Measurements from ENCODE around the gene STXBP6.

Gene STXBP6

DNA sequence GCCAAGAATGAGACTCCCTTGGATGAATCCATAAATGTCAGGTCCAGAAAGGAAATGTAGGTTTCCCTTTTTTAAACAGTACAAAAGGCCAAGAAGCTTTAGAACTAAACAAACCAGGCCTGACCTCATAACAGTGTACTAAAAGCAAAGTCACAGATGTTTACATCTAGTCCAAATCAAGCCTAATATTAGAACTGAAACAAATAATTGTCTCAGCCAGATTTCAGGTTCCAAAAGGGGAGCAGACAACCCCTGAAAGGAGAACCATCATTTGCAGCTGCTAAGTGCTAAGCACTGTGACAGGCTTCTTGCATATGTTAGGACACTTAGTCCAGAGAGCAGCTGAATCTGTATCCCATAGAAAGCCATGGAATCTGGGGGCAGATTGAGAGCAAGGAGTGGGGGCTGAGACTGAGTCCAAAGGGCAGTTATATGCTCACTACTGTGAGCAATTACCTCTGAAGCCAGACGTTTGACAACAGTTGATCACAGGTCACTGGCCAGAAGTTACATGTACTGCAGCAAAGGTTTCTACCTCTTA, 90.1 kb downstream of the STXBP6 start:
- Histone ChIP-seq H2AK5ac (ENCODE audit: low read length) (no peak overlapping the region), H3K79me1 (ENCODE audit: low read length) (no peaks in the 10 kb centered on the region), H3K4me1 (ENCODE audit: control insufficient read depth, low read depth, low read length) (no peaks in the 10 kb centered on the region), H2BK120ac (ENCODE audit: low read depth, low read length) (no peak overlapping the region), H4K8ac (ENCODE audit: low read depth, low read length) (no peak overlapping the region), H3K36me3 (ENCODE audit: control insufficient read depth, insufficient read depth, low read length) (no peaks in the 10 kb centered on the region), H3K27me3 (ENCODE audit: insufficient read depth, low read length, poor library complexity) (no peaks in the 10 kb centered on the region), H3K4ac (ENCODE audit: low read depth, low read length) (no peak overlapping the region), H4K5ac (ENCODE audit: low read length) (no peak overlapping the region), H3K27ac (ENCODE audit: low read depth, low read length) (no peak overlapping the region), H3K56ac (ENCODE audit: low read length) (no peak overlapping the region), H3K4me3 (ENCODE audit: low read length) (no peak overlapping the region), H3K4me2 (ENCODE audit: low read length) (no peak overlapping the region), H2BK5ac (ENCODE audit: low read length) (no peak overlapping the region), H3K23ac (ENCODE audit: low read length) (no peak overlapping the region), H3K79me2 (ENCODE audit: control insufficient read depth, insufficient read depth, low read length) (no peaks in the 10 kb centered on the region), H2BK15ac (replicated peaks; ENCODE audit: low read depth) (no peak overlapping the region), H3K9ac (ENCODE audit: low read length) (no peak overlapping the region), H3K18ac (ENCODE audit: low read length) (no peak overlapping the region)
- DNase-seq: no peak
- no CpG with 5 or more reads among the region's 1 CpG for WGBS (ENCODE audit: extremely low coverage, insufficient coverage, low lambda C conversion rate)

DNA sequence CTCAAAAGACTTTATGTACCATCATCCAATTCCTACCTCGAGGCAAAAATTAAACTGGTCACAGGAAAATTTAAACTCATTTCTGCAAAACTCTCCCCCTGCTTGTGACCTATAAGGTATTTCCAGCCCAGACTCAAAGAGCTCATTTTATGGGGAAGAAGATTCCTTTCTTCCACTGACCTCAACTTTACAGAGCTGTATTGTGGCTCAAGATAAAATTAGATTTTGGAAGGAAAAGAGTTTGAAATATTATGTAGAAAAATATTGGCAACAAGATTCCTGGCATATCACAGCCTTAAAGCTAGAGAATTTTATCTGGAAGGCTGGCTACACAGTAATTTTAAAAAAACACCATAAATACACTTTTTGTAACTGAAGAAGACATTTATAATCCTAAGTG, 91.7 kb downstream of the STXBP6 start:
- no peak overlapping the region for H3K23ac ChIP-seq (ENCODE audit: low read length)
- no peak overlapping the region for H3K4me2 ChIP-seq (ENCODE audit: low read length)
- H4K8ac ChIP-seq (ENCODE audit: low read depth, low read length): no peak overlapping the region
- no peak overlapping the region for H3K4me3 ChIP-seq (ENCODE audit: low read length)
- no peaks in the 10 kb centered on the region for H3K36me3 ChIP-seq (ENCODE audit: control insufficient read depth, insufficient read depth, low read length)
- H2BK5ac ChIP-seq (ENCODE audit: low read length): no peak overlapping the region
- no peak overlapping the region for H3K9ac ChIP-seq (ENCODE audit: low read length)
- no peaks in the 10 kb centered on the region for H3K4me1 ChIP-seq (ENCODE audit: control insufficient read depth, low read depth, low read length)
- H2AK5ac ChIP-seq (ENCODE audit: low read length): no peak overlapping the region
- WGBS (ENCODE audit: extremely low coverage, insufficient coverage, low lambda C conversion rate): no CpG with 5 or more reads among the region's 1 CpG
- H3K27me3 ChIP-seq (ENCODE audit: insufficient read depth, low read length, poor library complexity): no peaks in the 10 kb centered on the region
- H2BK120ac ChIP-seq (ENCODE audit: low read depth, low read length): no peak overlapping the region
- H3K4ac ChIP-seq (ENCODE audit: low read depth, low read length): no peak overlapping the region
- no peak overlapping the region for H2BK15ac ChIP-seq (replicated peaks; ENCODE audit: low read depth)
- H4K5ac ChIP-seq (ENCODE audit: low read length): no peak overlapping the region
- DNase-seq: no peak
- no peak overlapping the region for H3K56ac ChIP-seq (ENCODE audit: low read length)
- H3K27ac ChIP-seq (ENCODE audit: low read depth, low read length): no peak overlapping the region
- no peak overlapping the region for H3K18ac ChIP-seq (ENCODE audit: low read length)
- no peaks in the 10 kb centered on the region for H3K79me2 ChIP-seq (ENCODE audit: control insufficient read depth, insufficient read depth, low read length)
- H3K79me1 ChIP-seq (ENCODE audit: low read length): no peaks in the 10 kb centered on the region

DNA sequence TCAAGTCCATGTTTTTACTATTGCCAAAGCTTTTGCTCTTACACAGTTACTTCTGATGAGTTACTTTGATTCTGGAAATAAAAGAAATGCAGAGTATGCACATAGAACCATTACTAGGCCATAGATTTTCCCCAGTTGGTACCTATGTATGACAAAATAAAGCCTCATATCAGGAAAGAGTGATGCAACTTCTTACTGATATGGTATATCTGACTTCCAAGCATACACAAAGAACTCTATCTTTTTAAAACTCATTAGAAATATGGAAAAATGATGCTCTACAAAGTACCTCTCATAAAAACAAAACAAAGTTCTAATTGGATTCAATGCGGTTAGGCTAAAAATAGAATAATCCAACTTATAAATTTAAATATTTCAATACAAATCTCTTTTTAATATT, 92.1 kb downstream of the STXBP6 start:
- H2BK5ac ChIP-seq (ENCODE audit: low read length): no peak overlapping the region
- no peak for DNase-seq
- no peak overlapping the region for H3K4me2 ChIP-seq (ENCODE audit: low read length)
- WGBS (ENCODE audit: extremely low coverage, insufficient coverage, low lambda C conversion rate): 100% methylated on average over 1 of the region's 1 CpG
- no peak overlapping the region for H3K27ac ChIP-seq (ENCODE audit: low read depth, low read length)
- H3K18ac ChIP-seq (ENCODE audit: low read length): no peak overlapping the region
- H2BK120ac ChIP-seq (ENCODE audit: low read depth, low read length): no peak overlapping the region
- no peak overlapping the region for H2BK15ac ChIP-seq (replicated peaks; ENCODE audit: low read depth)
- no peaks in the 10 kb centered on the region for H3K79me1 ChIP-seq (ENCODE audit: low read length)
- H3K79me2 ChIP-seq (ENCODE audit: control insufficient read depth, insufficient read depth, low read length): no peaks in the 10 kb centered on the region
- no peak overlapping the region for H3K4ac ChIP-seq (ENCODE audit: low read depth, low read length)
- no peak overlapping the region for H4K8ac ChIP-seq (ENCODE audit: low read depth, low read length)
- no peak overlapping the region for H4K5ac ChIP-seq (ENCODE audit: low read length)
- no peak overlapping the region for H3K23ac ChIP-seq (ENCODE audit: low read length)
- H3K9ac ChIP-seq (ENCODE audit: low read length): no peak overlapping the region
- no peak overlapping the region for H3K56ac ChIP-seq (ENCODE audit: low read length)
- no peaks in the 10 kb centered on the region for H3K27me3 ChIP-seq (ENCODE audit: insufficient read depth, low read length, poor library complexity)
- no peak overlapping the region for H2AK5ac ChIP-seq (ENCODE audit: low read length)
- no peaks in the 10 kb centered on the region for H3K36me3 ChIP-seq (ENCODE audit: control insufficient read depth, insufficient read depth, low read length)
- H3K4me1 ChIP-seq (ENCODE audit: control insufficient read depth, low read depth, low read length): no peaks in the 10 kb centered on the region
- no peak overlapping the region for H3K4me3 ChIP-seq (ENCODE audit: low read length)

GRCh38 chr14:24956104-24956503, 93.8 kb downstream of the STXBP6 start:
- DNase-seq: no peak
- H3K27ac ChIP-seq (ENCODE audit: low read depth, low read length): no peak overlapping the region
- H2BK15ac ChIP-seq (replicated peaks; ENCODE audit: low read depth): no peak overlapping the region
- H4K8ac ChIP-seq (ENCODE audit: low read depth, low read length): no peak overlapping the region
- H3K4me3 ChIP-seq (ENCODE audit: low read length): no peak overlapping the region
- H3K4me1 ChIP-seq (ENCODE audit: control insufficient read depth, low read depth, low read length): no peaks in the 10 kb centered on the region
- H3K9ac ChIP-seq (ENCODE audit: low read length): no peak overlapping the region
- H3K36me3 ChIP-seq (ENCODE audit: control insufficient read depth, insufficient read depth, low read length): no peaks in the 10 kb centered on the region
- no peak overlapping the region for H3K4ac ChIP-seq (ENCODE audit: low read depth, low read length)
- no CpG with 5 or more reads among the region's 4 CpGs for WGBS (ENCODE audit: extremely low coverage, insufficient coverage, low lambda C conversion rate)
- H3K4me2 ChIP-seq (ENCODE audit: low read length): no peak overlapping the region
- H4K5ac ChIP-seq (ENCODE audit: low read length): no peak overlapping the region
- no peak overlapping the region for H2BK120ac ChIP-seq (ENCODE audit: low read depth, low read length)
- no peak overlapping the region for H3K18ac ChIP-seq (ENCODE audit: low read length)
- H2AK5ac ChIP-seq (ENCODE audit: low read length): no peak overlapping the region
- H3K56ac ChIP-seq (ENCODE audit: low read length): no peak overlapping the region
- no peak overlapping the region for H2BK5ac ChIP-seq (ENCODE audit: low read length)
- H3K79me2 ChIP-seq (ENCODE audit: control insufficient read depth, insufficient read depth, low read length): no peaks in the 10 kb centered on the region
- no peaks in the 10 kb centered on the region for H3K27me3 ChIP-seq (ENCODE audit: insufficient read depth, low read length, poor library complexity)
- H3K23ac ChIP-seq (ENCODE audit: low read length): no peak overlapping the region
- no peaks in the 10 kb centered on the region for H3K79me1 ChIP-seq (ENCODE audit: low read length)

DNA sequence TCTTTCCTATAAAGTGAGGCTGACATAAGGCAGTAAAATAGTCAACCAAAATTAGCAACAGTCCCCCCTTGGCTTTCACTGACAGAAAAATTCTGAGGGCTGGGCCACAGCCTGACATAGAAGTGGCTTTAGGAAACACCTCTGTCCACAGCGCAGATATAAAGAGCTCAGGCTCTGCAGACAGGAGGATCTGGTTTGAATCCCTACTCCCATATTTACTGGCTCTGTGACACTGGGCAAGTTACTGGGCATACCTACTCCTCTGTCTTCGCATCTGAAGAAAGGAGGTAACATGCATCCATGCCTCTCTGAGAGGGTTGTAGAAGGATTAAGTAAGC, 95.3 kb downstream of the STXBP6 start:
- H3K36me3 ChIP-seq (ENCODE audit: control insufficient read depth, insufficient read depth, low read length): no peaks in the 10 kb centered on the region
- H3K56ac ChIP-seq (ENCODE audit: low read length): no peak overlapping the region
- no peak overlapping the region for H4K8ac ChIP-seq (ENCODE audit: low read depth, low read length)
- H2BK15ac ChIP-seq (replicated peaks; ENCODE audit: low read depth): no peak overlapping the region
- no peak overlapping the region for H3K4me3 ChIP-seq (ENCODE audit: low read length)
- H3K4me2 ChIP-seq (ENCODE audit: low read length): no peak overlapping the region
- no peak overlapping the region for H3K4ac ChIP-seq (ENCODE audit: low read depth, low read length)
- H3K79me2 ChIP-seq (ENCODE audit: control insufficient read depth, insufficient read depth, low read length): no peaks in the 10 kb centered on the region
- no peaks in the 10 kb centered on the region for H3K79me1 ChIP-seq (ENCODE audit: low read length)
- H3K9ac ChIP-seq (ENCODE audit: low read length): no peak overlapping the region
- H4K5ac ChIP-seq (ENCODE audit: low read length): no peak overlapping the region
- DNase-seq: no peak
- no peak overlapping the region for H3K23ac ChIP-seq (ENCODE audit: low read length)
- no peak overlapping the region for H2BK5ac ChIP-seq (ENCODE audit: low read length)
- no peak overlapping the region for H2BK120ac ChIP-seq (ENCODE audit: low read depth, low read length)
- H2AK5ac ChIP-seq (ENCODE audit: low read length): no peak overlapping the region
- no peak overlapping the region for H3K18ac ChIP-seq (ENCODE audit: low read length)
- H3K4me1 ChIP-seq (ENCODE audit: control insufficient read depth, low read depth, low read length): no peaks in the 10 kb centered on the region
- no CpG with 5 or more reads among the region's 2 CpGs for WGBS (ENCODE audit: extremely low coverage, insufficient coverage, low lambda C conversion rate)
- no peaks in the 10 kb centered on the region for H3K27me3 ChIP-seq (ENCODE audit: insufficient read depth, low read length, poor library complexity)
- H3K27ac ChIP-seq (ENCODE audit: low read depth, low read length): no peak overlapping the region

- Histone ChIP-seq H3K27me3 (ENCODE audit: insufficient read depth, low read length, poor library complexity) (no peaks in the 10 kb centered on the region), H3K23ac (ENCODE audit: low read length) (no peak overlapping the region), H2BK120ac (ENCODE audit: low read depth, low read length) (no peak overlapping the region), H2BK15ac (replicated peaks; ENCODE audit: low read depth) (no peak overlapping the region), H3K4me2 (ENCODE audit: low read length) (no peak overlapping the region), H3K56ac (ENCODE audit: low read length) (no peak overlapping the region), H3K36me3 (ENCODE audit: control insufficient read depth, insufficient read depth, low read length) (no peaks in the 10 kb centered on the region), H3K4ac (ENCODE audit: low read depth, low read length) (no peak overlapping the region), H2AK5ac (ENCODE audit: low read length) (no peak overlapping the region), H3K4me1 (ENCODE audit: control insufficient read depth, low read depth, low read length) (no peaks in the 10 kb centered on the region), H4K8ac (ENCODE audit: low read depth, low read length) (no peak overlapping the region), H3K4me3 (ENCODE audit: low read length) (no peak overlapping the region), H3K18ac (ENCODE audit: low read length) (no peak overlapping the region), H3K79me2 (ENCODE audit: control insufficient read depth, insufficient read depth, low read length) (no peaks in the 10 kb centered on the region), H3K9ac (ENCODE audit: low read length) (no peak overlapping the region), H2BK5ac (ENCODE audit: low read length) (no peak overlapping the region), H3K79me1 (ENCODE audit: low read length) (no peaks in the 10 kb centered on the region), H4K5ac (ENCODE audit: low read length) (no peak overlapping the region), H3K27ac (ENCODE audit: low read depth, low read length) (no peak overlapping the region)
- no peak for DNase-seq
- no CpG with 5 or more reads among the region's 4 CpGs for WGBS (ENCODE audit: extremely low coverage, insufficient coverage, low lambda C conversion rate)
Measured at GRCh38 chr14:24954037-24954699, 95.8 kb downstream of the STXBP6 start.

Data from mesendoderm (in vitro differentiated cells).